HG03097 (cell line): ENCODE measurements around the gene TAS2R41.

Source experiments
- ATAC-seq: cut with Tn5 transposase; IDR thresholded peaks from one replicate; pipeline ENCODE4 v1.9.1; 2021; ENCODE audit not compliant: unreplicated experiment, low FRiP score

Gene TAS2R41

GRCh38 chr7:143492043-143492471 lies 14.4 kb downstream of the TAS2R41 start:
- ATAC-seq = no peak

- ATAC-seq = no peak
Measured at GRCh38 chr7:143492799-143493739, 15.4 kb downstream of the TAS2R41 start.

- no peak for ATAC-seq
Measured at GRCh38 chr7:143493751-143494150, 16.1 kb downstream of the TAS2R41 start.

- no peak for ATAC-seq
Measured at GRCh38 chr7:143494622-143495021, 16.9 kb downstream of the TAS2R41 start.

GRCh38 chr7:143495851-143496250 lies 18.2 kb downstream of the TAS2R41 start:
- no peak for ATAC-seq

- ATAC-seq = no peak
Measured at GRCh38 chr7:143496263-143496662, 18.6 kb downstream of the TAS2R41 start.

GRCh38 chr7:143497008-143497795 lies 19.5 kb downstream of the TAS2R41 start:
- ATAC-seq = no peak

- no peak for ATAC-seq
Measured at GRCh38 chr7:143499246-143499645, 21.6 kb downstream of the TAS2R41 start.

- ATAC-seq = no peak
Measured at GRCh38 chr7:143499743-143500348, 22.2 kb downstream of the TAS2R41 start.

GRCh38 chr7:143503261-143503660 lies 25.6 kb downstream of the TAS2R41 start:
- no peak for ATAC-seq

GRCh38 chr7:143504215-143504936 lies 26.7 kb downstream of the TAS2R41 start:
- ATAC-seq = no peak

- ATAC-seq = no peak
Measured at GRCh38 chr7:143504937-143505297, 27.2 kb downstream of the TAS2R41 start.

- no peak for ATAC-seq
Measured at GRCh38 chr7:143505838-143506237, 28.2 kb downstream of the TAS2R41 start.

GRCh38 chr7:143507094-143507518 lies 29.4 kb downstream of the TAS2R41 start:
- ATAC-seq = no peak

GRCh38 chr7:143507534-143508055 lies 29.9 kb downstream of the TAS2R41 start:
- ATAC-seq = no peak

GRCh38 chr7:143510854-143511592 lies 33.4 kb downstream of the TAS2R41 start:
- ATAC-seq = no peak

GRCh38 chr7:143511593-143512047 lies 33.9 kb downstream of the TAS2R41 start:
- no peak for ATAC-seq

GRCh38 chr7:143512488-143513340 lies 35.0 kb downstream of the TAS2R41 start:
- ATAC-seq = no peak

GRCh38 chr7:143514487-143514886 lies 36.8 kb downstream of the TAS2R41 start:
- no peak for ATAC-seq
